OCI-LY3 (cell line): ENCODE data around the gene JPT2.

Experiments
- H2AFZ ChIP-seq: fragments of 200-600, 300-600 bp; shearing (Covaris generic); 2 replicates; pipeline ENCODE4 v1.6.0; 2014; ENCODE audit warnings: antibody characterized with exemption, low read depth, low read length
- H3K27ac ChIP-seq: fragments of 200-600, 300-600 bp; sonication (generic); 2 replicates; pipeline ENCODE4 v1.5.1; 2014; ENCODE audit warnings: mild to moderate bottlenecking, low read length, moderate library complexity, mixed read lengths
- H3K27me3 ChIP-seq: fragments of 200-600, 300-600 bp; sonication (generic); 2 replicates; pipeline ENCODE4 v1.6.1; 2014; ENCODE audit warnings: low read depth, low read length, mixed read lengths
- H3K36me3 ChIP-seq: fragments of 200-600, 300-600 bp; sonication (generic); replicated peaks from 2 replicates; pipeline ENCODE3; 2014; ENCODE audit warnings: low read depth, low read length, mixed read lengths
- H3K4me1 ChIP-seq: fragments of 300-600, 200-600 bp; sonication (generic); 2 replicates; pipeline ENCODE4 v1.6.1; 2014; ENCODE audit warnings: low read length, mixed read lengths
- H3K4me2 ChIP-seq: fragments of 200-600, 300-600 bp; sonication (generic); 2 replicates; pipeline ENCODE4 v1.6.1; 2014; ENCODE audit warnings: low read length, mixed read lengths
- H3K4me3 ChIP-seq: fragments of 300-600, 200-600 bp; sonication (generic); 2 replicates; pipeline ENCODE4 v1.5.1; 2014; ENCODE audit warnings: antibody characterized with exemption, mild to moderate bottlenecking, low read length, moderate library complexity
- H3K79me2 ChIP-seq: fragments of 300-600, 200-600 bp; shearing (Covaris generic); 2 replicates; pipeline ENCODE4 v1.6.1; 2014; ENCODE audit warnings: mild to moderate bottlenecking, low read length, mixed read lengths
- H3K9ac ChIP-seq: fragments of 300-600, 200-600 bp; shearing (Covaris generic); 2 replicates; pipeline ENCODE4 v1.6.0; 2014; ENCODE audit warnings: mild to moderate bottlenecking, low read length, moderate library complexity
- H3K9me3 ChIP-seq: fragments of 200-600, 300-600 bp; shearing (Covaris generic); 2 replicates; pipeline ENCODE4 v1.6.1; 2014; ENCODE audit warnings: low read length, mixed read lengths; ENCODE audit not compliant: insufficient read depth
- H4K20me1 ChIP-seq: fragments of 200-600, 300-600 bp; sonication (generic); 2 replicates; pipeline ENCODE4 v1.6.1; 2016; ENCODE audit warnings: low read length, mixed read lengths; ENCODE audit not compliant: insufficient read depth
- CTCF ChIP-seq: fragments of 200-600, 300-600 bp; sonication (generic); IDR thresholded peaks from 2 replicates; pipeline ENCODE4 v1.5.1; 2014; ENCODE audit warnings: antibody characterized with exemption, low read length, low read depth
- EZH2phosphoT487 ChIP-seq: fragments of 200-600 bp; shearing (Covaris generic); IDR thresholded peaks from 2 replicates; pipeline ENCODE4 v1.6.1; 2018; ENCODE audit warnings: antibody characterized with exemption, mixed run types, low read depth

JPT2 gene

GRCh38 chr16:1734123-1734522 is 56.0 kb downstream of the JPT2 start:
- Histone ChIP-seq H3K4me2 (no peak overlapping the region), H2AFZ (no peak overlapping the region), H3K4me3 (no peak overlapping the region), H3K36me3 (peaks cover 17% of the 10 kb centered on the region), H3K79me2 (no peaks in the 10 kb centered on the region), H3K27ac (no peak overlapping the region), H3K9me3 (no peaks in the 10 kb centered on the region), H4K20me1 (no peaks in the 10 kb centered on the region), H3K4me1 (no peaks in the 10 kb centered on the region), H3K27me3 (no peaks in the 10 kb centered on the region), H3K9ac (no peak overlapping the region)
- TF ChIP-seq CTCF (no peak), EZH2phosphoT487 (no peak)

GRCh38 chr16:1734816-1735215 is 56.7 kb downstream of the JPT2 start:
- Histone ChIP-seq H2AFZ (no peak overlapping the region), H3K4me2 (no peak overlapping the region), H3K36me3 (peaks cover 17% of the 10 kb centered on the region), H3K4me3 (no peak overlapping the region), H3K9ac (no peak overlapping the region), H3K9me3 (no peaks in the 10 kb centered on the region), H4K20me1 (no peaks in the 10 kb centered on the region), H3K79me2 (no peaks in the 10 kb centered on the region), H3K27ac (no peak overlapping the region), H3K4me1 (no peaks in the 10 kb centered on the region), H3K27me3 (no peaks in the 10 kb centered on the region)
- TF ChIP-seq EZH2phosphoT487: no peak
- no peak for TF ChIP-seq CTCF

GRCh38 chr16:1740234-1740633 is 62.2 kb downstream of the JPT2 start:
- H3K4me1 ChIP-seq: no peaks in the 10 kb centered on the region
- no peaks in the 10 kb centered on the region for H3K27me3 ChIP-seq
- H3K27ac ChIP-seq: no peak overlapping the region
- no peak overlapping the region for H2AFZ ChIP-seq
- no peak overlapping the region for H3K9ac ChIP-seq
- no peaks in the 10 kb centered on the region for H4K20me1 ChIP-seq
- no peaks in the 10 kb centered on the region for H3K79me2 ChIP-seq
- TF ChIP-seq EZH2phosphoT487: no peak
- TF ChIP-seq CTCF: no peak
- no peaks in the 10 kb centered on the region for H3K9me3 ChIP-seq
- H3K36me3 ChIP-seq: no peaks in the 10 kb centered on the region
- no peak overlapping the region for H3K4me2 ChIP-seq
- H3K4me3 ChIP-seq: no peak overlapping the region

GRCh38 chr16:1740781-1741490 is 62.9 kb downstream of the JPT2 start:
- Histone ChIP-seq H3K4me2 (no peak overlapping the region), H4K20me1 (no peaks in the 10 kb centered on the region), H3K79me2 (no peaks in the 10 kb centered on the region), H3K9me3 (no peaks in the 10 kb centered on the region), H2AFZ (no peak overlapping the region), H3K27ac (no peak overlapping the region), H3K27me3 (no peaks in the 10 kb centered on the region), H3K9ac (no peak overlapping the region), H3K4me3 (no peak overlapping the region), H3K4me1 (no peaks in the 10 kb centered on the region), H3K36me3 (no peaks in the 10 kb centered on the region)
- no peak for TF ChIP-seq CTCF
- no peak for TF ChIP-seq EZH2phosphoT487
